BE2C (cell line): ENCODE measurements around the gene ADAMTS4.
A peak's percentile ranks its signal among the peaks of the same experiment; 100 is the strongest.

ENCODE experiments used
- DNase-seq: peaks from one replicate; pipeline ENCODE4 v3.0.0-alpha.2; 2020
- H3K27me3 ChIP-seq: fragments of 250-450 bp; sonication (Bioruptor Pico); 2 replicates; pipeline ENCODE4 v1.5.1; 2020; ENCODE audit warnings: mild to moderate bottlenecking
- H3K36me3 ChIP-seq: fragments of 250-450 bp; sonication (Bioruptor Pico); 2 replicates; pipeline ENCODE4 v1.5.1; 2020; ENCODE audit warnings: mild to moderate bottlenecking
- H3K4me1 ChIP-seq: fragments of 250-450 bp; sonication (Bioruptor Pico); 2 replicates; pipeline ENCODE4 v1.5.1; 2020
- H3K4me3 ChIP-seq: 2 replicates; pipeline ENCODE4 v1.5.1; 2011; ENCODE audit warnings: low read depth, low read length
- H3K9me3 ChIP-seq: fragments of 250-450 bp; sonication (Bioruptor Pico); 2 replicates; pipeline ENCODE4 v1.5.1; 2020
- TF ChIP-seq, protein P1 (sequence below): IDR thresholded peaks from 2 replicates; pipeline ENCODE4 v1.5.1; 2012; ENCODE audit warnings: mild to moderate bottlenecking, low read depth, low read length

ADAMTS4 gene

DNA sequence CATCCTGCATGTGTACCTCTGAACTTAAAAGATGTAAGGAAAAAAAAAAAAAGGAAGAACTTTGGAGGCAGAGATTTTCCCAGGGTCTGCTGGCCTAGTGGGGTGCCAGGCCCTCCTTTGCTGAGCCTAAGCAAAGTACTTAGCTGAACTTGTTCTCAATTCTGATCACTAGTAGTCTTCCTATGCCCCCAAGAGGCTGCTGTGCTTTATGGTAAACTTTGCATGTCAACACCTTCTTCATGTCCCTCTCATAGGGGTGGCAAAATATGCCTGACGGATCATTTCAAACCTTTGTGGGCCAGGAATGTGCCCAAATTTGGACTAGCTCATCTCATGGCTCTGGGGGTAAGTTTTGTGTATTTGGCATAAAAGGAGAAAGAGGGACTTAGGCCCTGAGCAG is 41.0 kb downstream of the ADAMTS4 start:
- TF ChIP-seq, protein P1, sequence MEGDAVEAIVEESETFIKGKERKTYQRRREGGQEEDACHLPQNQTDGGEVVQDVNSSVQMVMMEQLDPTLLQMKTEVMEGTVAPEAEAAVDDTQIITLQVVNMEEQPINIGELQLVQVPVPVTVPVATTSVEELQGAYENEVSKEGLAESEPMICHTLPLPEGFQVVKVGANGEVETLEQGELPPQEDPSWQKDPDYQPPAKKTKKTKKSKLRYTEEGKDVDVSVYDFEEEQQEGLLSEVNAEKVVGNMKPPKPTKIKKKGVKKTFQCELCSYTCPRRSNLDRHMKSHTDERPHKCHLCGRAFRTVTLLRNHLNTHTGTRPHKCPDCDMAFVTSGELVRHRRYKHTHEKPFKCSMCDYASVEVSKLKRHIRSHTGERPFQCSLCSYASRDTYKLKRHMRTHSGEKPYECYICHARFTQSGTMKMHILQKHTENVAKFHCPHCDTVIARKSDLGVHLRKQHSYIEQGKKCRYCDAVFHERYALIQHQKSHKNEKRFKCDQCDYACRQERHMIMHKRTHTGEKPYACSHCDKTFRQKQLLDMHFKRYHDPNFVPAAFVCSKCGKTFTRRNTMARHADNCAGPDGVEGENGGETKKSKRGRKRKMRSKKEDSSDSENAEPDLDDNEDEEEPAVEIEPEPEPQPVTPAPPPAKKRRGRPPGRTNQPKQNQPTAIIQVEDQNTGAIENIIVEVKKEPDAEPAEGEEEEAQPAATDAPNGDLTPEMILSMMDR, result no peak
- H3K36me3 ChIP-seq, result no peaks in the 10 kb centered on the region; the same call in 1 of the 2 replicates
- no peaks in the 10 kb centered on the region for H3K9me3 ChIP-seq
- H3K27me3 ChIP-seq, result no peaks in the 10 kb centered on the region
- H3K4me3 ChIP-seq, result no peak overlapping the region
- DNase-seq, result no peak
- no peaks in the 10 kb centered on the region; the same call in 1 of the 2 replicates for H3K4me1 ChIP-seq

DNA sequence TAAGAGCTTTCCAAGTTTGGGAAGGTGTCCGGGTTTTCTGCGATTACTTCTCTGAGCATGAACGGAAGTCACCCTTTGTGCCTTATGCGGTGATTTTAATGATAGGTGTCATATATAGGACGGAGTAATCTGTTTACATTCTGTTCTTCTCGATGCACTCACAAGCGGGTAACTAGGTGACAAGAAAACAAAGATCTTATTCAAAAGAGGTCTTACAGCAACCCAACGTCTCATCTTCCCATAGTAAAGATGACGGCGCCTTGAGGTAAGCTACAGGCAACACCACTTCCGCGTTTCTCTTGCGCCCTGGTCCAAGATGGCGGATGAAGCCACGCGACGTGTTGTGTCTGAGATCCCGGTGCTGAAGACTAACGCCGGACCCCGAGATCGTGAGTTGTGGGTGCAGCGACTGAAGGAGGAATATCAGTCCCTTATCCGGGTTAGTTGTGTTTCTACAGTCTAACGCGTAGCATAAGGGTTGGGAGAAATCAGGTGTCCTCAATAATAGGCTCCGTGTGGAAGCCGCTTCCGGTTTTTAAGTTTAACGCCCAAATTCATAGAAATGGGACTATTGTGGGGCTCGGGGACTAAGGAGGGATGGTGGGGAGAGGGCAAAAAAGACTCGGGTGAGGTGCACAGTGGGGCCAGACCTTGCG is 45.0 kb downstream of the ADAMTS4 start, which contains the start of gene UFC1:
Gene UFC1, plus strand, starts transcription at position 297 of the 656 bp plus-strand sequence. Its CDS starts 20 bp downstream, at position 317.
- Histone ChIP-seq H3K36me3 (no peaks in the 10 kb centered on the region), H3K27me3 (no peaks in the 10 kb centered on the region), H3K4me1 (no peaks in the 10 kb centered on the region; the same call in 1 of the 2 replicates), H3K4me3 (peak within 1 kb of the TSS; percentile 82), H3K9me3 (no peaks in the 10 kb centered on the region)
- TF ChIP-seq, protein P1, result no peak
- DNase-seq, result peak; percentile 78

DNA sequence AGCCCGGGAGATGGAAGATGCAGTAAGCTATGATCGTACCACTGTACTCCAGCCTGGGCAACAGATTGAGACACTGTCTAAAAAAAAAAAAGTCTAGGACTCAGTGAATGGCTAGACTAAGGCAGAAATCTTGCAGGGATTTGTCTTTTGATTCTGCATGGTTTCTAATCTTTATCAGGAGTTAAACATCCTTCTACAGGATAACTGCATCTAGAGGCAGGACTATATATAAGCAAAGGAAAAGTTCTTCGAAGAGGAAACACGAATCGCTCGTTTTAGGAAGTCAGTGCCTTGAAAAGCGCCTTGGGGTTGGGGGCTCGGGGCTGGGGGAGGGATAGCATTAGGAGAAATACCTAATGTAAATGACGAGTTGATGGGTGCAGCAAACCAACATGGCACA is 45.7 kb downstream of the ADAMTS4 start:
- Histone ChIP-seq H3K36me3 (no peaks in the 10 kb centered on the region), H3K27me3 (no peaks in the 10 kb centered on the region), H3K4me1 (no peaks in the 10 kb centered on the region), H3K4me3 (peak overlapping the region; percentile 82), H3K9me3 (no peaks in the 10 kb centered on the region)
- TF ChIP-seq, protein P1, result no peak
- DNase-seq, result no peak

DNA sequence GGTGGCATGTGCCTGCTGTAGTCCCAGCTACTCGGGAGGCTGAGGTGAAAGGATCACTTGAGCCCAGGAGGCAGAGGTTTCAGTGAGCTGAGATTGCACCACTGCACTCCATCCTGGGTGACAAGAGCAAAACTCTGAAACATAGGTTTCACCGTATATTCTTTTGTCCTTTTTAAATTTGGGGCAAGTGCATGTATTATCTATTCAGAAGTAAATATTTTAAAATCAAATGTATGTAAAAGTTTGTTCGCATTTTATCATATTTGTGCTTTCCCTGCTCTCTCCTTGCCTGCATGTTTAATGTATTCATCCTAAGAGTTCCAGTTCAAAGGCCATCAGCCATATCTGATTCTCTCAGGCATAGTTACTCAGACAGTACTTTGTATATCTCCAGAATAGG is 53.0 kb downstream of the ADAMTS4 start:
- TF ChIP-seq, protein P1, result no peak

DNA sequence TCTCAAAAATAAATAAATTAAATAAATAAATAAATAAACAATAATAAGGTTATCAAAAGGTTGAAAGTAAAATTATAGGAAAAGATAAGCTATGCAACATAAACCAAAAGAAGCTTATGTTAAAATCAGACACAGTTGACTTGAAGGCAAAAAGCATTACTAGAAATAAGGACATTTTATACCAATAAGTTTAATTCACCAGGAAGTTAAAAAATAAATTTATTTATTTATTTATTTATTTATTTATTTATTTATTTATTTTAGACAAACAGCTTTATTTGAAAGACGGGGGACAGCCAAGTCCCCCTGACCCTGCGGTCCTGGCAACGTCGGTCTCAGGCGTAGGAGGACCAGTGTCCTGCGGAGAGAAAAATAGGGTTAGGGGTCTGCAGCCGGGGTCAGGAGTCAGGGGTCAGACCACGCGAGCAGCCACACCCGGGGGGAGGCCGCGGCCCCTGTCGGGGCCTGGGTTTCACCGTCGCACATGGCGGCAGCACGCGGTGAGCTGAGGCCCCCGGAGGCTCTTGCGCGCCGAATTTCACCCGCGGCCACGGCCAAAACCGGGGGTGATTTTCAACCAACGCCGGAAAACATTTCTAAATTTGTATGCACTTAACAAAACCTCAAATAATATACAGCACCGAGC is 58.0 kb downstream of the ADAMTS4 start:
- no peak for DNase-seq
- Histone ChIP-seq H3K27me3 (no peaks in the 10 kb centered on the region), H3K4me3 (no peak overlapping the region), H3K4me1 (no peaks in the 10 kb centered on the region), H3K9me3 (no peaks in the 10 kb centered on the region), H3K36me3 (no peaks in the 10 kb centered on the region)
- TF ChIP-seq, protein P1, result no peak

More for the DNA sequence above, 53.0 kb downstream of the ADAMTS4 start:
- no peaks in the 10 kb centered on the region for H3K36me3 ChIP-seq
- no peaks in the 10 kb centered on the region for H3K4me1 ChIP-seq
- no peaks in the 10 kb centered on the region for H3K27me3 ChIP-seq
- no peak for DNase-seq
- H3K4me3 ChIP-seq, result no peak overlapping the region
- no peaks in the 10 kb centered on the region for H3K9me3 ChIP-seq

DNA sequence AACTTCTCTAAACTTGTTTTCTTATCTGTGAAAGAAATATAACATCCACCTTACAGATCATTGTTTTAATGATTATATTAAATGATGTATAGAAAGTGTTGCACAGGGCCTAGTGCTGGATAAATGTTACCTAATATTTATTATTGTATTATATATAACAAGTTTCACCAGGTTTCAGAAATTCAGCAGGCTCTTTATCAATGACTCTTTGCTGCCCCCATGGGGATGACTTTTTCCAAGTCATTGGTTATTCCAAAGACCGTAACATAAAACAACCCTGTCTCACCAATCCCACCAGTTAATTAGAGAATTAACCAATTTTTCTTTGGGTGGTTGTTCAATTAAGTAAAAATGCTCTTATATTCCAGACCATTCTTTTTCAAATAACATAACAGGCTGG is 59.1 kb downstream of the ADAMTS4 start:
- peak; percentile 63 for DNase-seq
- H3K36me3 ChIP-seq, result no peaks in the 10 kb centered on the region
- TF ChIP-seq, protein P1, result peak; percentile 74

More for the DNA sequence above, 59.1 kb downstream of the ADAMTS4 start:
- H3K4me1 ChIP-seq, result no peaks in the 10 kb centered on the region
- H3K9me3 ChIP-seq, result no peaks in the 10 kb centered on the region
- H3K4me3 ChIP-seq, result no peak overlapping the region
- no peaks in the 10 kb centered on the region for H3K27me3 ChIP-seq
